RPMI8226 (cell line): ENCODE results near the gene SNX7.

Experiments
- DNase-seq: peaks from one replicate; pipeline ENCODE4 v3.0.0-alpha.2; 2015

The SNX7 gene, protein sequence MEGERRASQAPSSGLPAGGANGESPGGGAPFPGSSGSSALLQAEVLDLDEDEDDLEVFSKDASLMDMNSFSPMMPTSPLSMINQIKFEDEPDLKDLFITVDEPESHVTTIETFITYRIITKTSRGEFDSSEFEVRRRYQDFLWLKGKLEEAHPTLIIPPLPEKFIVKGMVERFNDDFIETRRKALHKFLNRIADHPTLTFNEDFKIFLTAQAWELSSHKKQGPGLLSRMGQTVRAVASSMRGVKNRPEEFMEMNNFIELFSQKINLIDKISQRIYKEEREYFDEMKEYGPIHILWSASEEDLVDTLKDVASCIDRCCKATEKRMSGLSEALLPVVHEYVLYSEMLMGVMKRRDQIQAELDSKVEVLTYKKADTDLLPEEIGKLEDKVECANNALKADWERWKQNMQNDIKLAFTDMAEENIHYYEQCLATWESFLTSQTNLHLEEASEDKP

GRCh38 chr1:98661544-98662355 lies at the start of gene SNX7:
SNX7 (plus strand) TSS chr1:98661721; CDS start chr1:98661732, 11 bp downstream.
- DNase-seq = no peak

- no peak for DNase-seq
Measured at GRCh38 chr1:98637316-98637715, 24.2 kb upstream of the SNX7 start.

DNA sequence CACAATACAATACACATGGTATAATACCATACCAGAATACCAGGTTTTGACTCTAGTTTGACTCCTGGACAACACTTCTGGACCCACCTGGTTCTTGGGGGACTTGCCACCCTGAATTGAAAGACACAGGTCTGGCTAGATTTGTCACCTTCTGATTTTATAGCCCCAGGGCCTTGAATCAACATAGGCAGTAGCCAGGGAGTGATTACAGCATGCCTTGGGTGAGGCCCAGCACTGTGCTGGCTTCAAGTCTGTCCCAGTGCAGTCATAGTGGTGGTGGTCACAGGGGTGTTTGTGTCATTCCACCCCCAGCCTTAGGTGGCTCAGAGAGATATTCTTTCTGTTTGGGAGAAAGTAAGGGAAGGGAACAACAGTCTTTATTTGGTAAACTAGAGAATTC lies 23.3 kb upstream of the SNX7 start:
- no peak for DNase-seq

GRCh38 chr1:98644510-98644909 lies 17.0 kb upstream of the SNX7 start:
- no peak for DNase-seq

- DNase-seq = no peak
Measured at GRCh38 chr1:98651116-98651632, 10.3 kb upstream of the SNX7 start.

DNA sequence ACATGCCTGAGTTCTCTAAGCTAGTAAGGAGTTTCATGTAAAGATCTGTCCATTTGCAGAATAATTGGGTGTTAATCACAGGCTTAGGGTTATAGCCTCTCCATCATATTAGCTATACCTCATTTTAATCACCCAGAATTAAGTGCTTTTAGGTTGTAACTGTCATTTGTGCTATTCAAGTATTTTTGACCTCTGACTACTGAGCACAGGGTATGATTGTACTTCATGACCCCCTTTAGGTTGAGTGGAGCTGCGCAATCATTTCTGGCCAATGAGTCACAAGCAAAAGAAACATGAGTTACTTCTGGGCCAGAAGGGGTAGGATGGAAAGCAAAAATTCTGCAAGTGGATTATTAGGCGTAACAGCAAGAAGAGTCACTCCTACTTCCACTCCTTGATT lies 8.4 kb upstream of the SNX7 start:
- DNase-seq = no peak

DNA sequence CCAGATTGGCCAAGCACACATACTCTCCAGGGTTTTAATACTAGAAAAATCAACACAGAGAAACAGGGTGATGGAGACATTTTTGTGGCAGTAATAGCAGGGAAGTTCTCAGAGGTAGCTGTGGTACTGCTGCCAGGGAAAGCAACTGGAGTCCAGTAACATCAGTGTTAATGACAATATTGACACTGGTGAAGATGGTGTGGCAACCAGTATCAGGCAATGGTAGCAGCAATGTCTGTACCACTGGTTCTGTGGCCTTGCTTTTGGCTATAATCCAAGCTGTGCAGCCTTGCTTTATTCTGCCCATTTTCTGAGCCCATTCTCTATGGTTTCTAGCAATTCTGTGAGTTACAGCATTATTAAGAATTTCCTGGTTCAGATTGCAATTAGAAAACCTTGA lies 1.6 kb upstream of the SNX7 start:
- DNase-seq = no peak

DNA sequence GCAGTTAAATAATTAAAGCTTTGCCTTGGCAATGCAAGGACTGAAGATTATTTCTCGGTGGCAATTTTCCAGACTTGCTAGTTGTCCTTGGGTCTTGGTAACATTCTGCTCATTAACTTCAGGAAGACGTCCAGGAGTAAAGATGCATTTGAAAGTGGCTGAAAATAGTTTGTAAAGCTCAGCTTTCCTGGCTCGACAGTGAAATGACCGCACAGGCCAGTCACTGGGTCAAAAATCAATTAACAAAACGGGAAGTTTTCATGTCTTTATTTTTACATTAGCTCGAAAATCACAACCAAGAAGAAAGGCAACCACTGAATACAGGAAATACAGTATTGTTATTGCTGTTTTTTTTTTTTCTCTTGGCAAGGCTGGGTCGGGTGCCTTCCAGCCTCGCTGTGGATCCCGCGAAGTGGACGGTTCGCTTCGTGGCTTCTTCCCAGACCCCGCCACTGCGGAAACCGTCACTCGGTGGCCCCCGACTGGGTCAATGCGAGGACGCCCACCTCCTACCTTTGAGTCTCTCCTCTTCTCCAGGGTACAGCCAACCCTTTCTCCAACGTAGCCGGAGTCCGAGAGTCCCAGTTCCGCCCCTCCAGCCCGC lies 479 bp upstream of the SNX7 start:
- DNase-seq = no peak

DNA sequence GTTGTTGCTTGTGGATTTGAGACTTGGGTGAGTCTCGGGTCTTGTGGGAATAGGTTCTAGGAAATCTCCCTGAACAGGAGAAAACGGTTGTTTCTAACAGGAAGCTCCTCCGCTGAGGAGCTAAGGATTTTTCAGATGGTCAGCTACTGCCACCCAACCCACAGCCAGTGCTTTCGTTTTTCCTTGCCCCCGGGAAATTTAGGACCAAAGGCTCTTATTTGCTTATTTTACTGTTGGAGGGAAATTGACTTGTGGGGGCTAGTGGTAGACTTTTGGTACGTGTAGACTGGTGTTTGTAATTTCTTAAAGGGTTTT lies 792 bp downstream of the SNX7 start:
- no peak for DNase-seq

- DNase-seq = no peak
Measured at GRCh38 chr1:98668733-98669132, 7.2 kb downstream of the SNX7 start.

GRCh38 chr1:98669355-98670296 lies 8.1 kb downstream of the SNX7 start:
- no peak for DNase-seq

- no peak for DNase-seq
Measured at GRCh38 chr1:98672189-98672588, 10.7 kb downstream of the SNX7 start.

- DNase-seq = no peak
Measured at GRCh38 chr1:98674075-98674781, 12.7 kb downstream of the SNX7 start.

DNA sequence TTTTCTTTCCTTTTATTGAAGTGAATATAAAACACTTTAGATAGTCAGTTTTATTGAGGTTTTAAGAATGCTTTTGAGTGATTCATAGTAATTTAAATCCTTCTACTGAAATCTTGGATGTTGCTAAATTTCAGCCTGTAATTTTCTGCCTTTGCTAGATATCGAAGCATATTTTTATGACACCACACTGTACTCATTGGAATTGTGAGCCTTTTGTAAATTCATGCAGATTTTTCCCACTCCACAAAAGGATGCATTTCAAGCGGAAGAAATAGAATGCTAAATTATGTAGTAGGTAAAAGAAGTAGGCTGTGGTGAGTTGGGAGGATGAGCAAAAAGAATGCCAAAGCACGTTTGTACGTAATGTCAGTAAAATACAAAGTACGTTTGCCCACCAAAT lies 13.8 kb downstream of the SNX7 start:
- DNase-seq = no peak

GRCh38 chr1:98677288-98677687 lies 15.8 kb downstream of the SNX7 start:
- DNase-seq = no peak

DNA sequence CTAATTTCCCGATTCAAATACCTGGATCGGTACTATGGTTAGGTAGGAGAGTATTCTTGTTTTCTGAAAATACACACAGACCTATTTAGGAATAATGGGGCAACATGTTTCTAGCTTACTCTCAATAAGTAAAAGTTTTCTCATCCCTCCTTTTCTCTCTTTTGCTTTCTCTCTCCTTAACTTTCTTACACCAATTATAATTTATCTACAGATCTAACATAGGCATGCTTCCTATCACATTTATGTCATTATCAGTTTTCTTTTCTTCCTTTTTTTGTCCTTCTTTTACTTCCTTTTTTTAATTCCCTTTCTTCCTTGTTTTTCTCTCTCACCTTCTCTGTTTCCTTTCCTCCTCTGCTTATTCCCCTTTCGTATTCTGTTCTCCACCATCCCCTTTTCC lies 20.3 kb downstream of the SNX7 start:
- DNase-seq = no peak

DNA sequence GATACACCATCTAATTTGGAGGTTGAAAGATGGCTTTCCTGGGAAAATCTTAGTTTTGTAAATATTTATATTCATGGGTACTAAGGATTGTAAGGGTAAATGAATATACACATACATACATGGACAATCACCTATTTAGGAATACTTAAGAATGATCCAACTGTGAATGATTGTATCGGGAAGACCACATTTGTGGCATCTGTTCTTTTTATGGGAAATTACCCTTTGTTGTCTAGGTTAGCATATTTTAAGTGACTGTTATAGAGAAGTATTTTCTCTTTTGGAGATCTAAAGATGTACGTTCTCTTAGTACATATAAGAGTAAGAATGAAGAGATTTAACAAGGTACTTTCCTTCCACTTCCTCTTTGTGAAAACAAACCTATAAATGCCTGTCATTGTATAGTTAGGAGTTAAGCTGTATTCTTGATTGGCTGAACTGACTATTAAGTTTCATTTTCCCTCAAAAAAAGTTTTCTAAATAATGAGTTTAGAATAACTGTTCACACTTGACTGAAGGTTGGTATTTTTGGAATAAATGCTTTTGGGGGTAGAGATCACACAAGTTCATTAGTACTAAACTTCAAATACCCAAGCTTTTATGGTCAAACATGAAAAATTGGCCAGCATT lies 26.7 kb downstream of the SNX7 start:
- no peak for DNase-seq

- DNase-seq = no peak
Measured at GRCh38 chr1:98690576-98690975, 29.1 kb downstream of the SNX7 start.

GRCh38 chr1:98692482-98692881 lies 31.0 kb downstream of the SNX7 start:
- no peak for DNase-seq

GRCh38 chr1:98693385-98693784 lies 31.9 kb downstream of the SNX7 start:
- DNase-seq = no peak

DNA sequence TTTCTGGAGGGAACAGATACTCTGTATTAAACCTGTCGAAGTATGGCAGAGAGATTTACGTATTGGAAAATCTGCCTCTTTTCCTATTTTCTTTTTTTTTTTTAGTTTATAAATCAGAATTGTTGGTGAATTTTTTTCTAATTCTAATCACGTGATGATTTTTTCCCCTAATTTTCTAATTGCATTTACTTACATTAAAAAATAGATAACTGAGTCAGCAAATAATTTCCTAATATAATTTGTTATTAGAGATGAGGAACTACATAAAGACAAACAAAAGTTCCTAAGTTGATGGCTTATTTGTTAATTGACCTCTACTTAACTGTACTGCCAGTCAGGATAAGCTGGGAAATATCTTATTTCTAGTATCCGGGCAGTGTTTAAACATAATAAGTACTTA lies 34.6 kb downstream of the SNX7 start:
- no peak for DNase-seq
